Vagina (tissue), 2 donors: ENCODE data around the gene ZNF160.

ENCODE experiments used
- POLR2A ChIP-seq, 2 donors: fragments of 450-650 bp; IDR thresholded peaks; one replicate each; pipeline ENCODE4 v1.6.1; 2017; ENCODE audit warnings: antibody characterized with exemption in 2 of 2, mild to moderate bottlenecking in 2 of 2, moderate library complexity in 2 of 2
- POLR2AphosphoS5 ChIP-seq, 2 donors: sonication (generic); formaldehyde crosslinking; IDR thresholded peaks; one replicate each; pipeline ENCODE4 v1.9.0; 2017; ENCODE audit warnings: antibody characterized with exemption in 2 of 2, mild to moderate bottlenecking in 2 of 2, low read depth in 1 of 2; ENCODE audit not compliant: insufficient read depth in 1 of 2
- TF ChIP-seq, protein P1 (sequence below), 3 experiments: fragments of 450-650 bp in 2 of 3; fragments of 200-600 bp in 1 of 3; sonication (generic) in 1 of 3; IDR thresholded peaks; one replicate each; pipeline ENCODE4 v1.5.1; 2017 to 2019; ENCODE audit warnings: antibody characterized with exemption in 3 of 3, mild to moderate bottlenecking in 2 of 3, moderate library complexity in 2 of 3

DNA sequence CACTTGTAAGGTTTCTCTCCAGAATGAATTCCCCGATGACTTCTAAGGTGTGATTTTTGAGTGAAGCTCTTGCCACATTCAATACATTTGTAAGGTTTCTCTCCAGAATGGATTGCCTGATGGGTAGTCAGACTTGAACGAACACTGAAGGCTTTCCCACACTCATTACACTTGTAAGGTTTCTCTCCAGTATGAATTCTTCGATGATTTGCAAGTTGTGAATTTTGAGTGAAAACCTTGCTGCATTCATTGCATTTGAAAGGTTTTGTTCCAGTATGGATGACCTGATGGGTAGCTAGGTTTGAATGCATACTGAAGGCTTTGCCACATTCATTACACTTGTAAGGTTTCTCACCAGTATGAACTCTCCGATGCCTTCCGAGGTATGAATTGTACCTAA lies 34.4 kb downstream of the ZNF160 start:
- TF ChIP-seq, protein P1, sequence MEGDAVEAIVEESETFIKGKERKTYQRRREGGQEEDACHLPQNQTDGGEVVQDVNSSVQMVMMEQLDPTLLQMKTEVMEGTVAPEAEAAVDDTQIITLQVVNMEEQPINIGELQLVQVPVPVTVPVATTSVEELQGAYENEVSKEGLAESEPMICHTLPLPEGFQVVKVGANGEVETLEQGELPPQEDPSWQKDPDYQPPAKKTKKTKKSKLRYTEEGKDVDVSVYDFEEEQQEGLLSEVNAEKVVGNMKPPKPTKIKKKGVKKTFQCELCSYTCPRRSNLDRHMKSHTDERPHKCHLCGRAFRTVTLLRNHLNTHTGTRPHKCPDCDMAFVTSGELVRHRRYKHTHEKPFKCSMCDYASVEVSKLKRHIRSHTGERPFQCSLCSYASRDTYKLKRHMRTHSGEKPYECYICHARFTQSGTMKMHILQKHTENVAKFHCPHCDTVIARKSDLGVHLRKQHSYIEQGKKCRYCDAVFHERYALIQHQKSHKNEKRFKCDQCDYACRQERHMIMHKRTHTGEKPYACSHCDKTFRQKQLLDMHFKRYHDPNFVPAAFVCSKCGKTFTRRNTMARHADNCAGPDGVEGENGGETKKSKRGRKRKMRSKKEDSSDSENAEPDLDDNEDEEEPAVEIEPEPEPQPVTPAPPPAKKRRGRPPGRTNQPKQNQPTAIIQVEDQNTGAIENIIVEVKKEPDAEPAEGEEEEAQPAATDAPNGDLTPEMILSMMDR (IDR thresholded peaks at IDR 0.05) = no peak
- TF ChIP-seq POLR2AphosphoS5 (IDR thresholded peaks at IDR 0.05; ENCODE audit: insufficient read depth in 1 of 2, low read depth in 1 of 2) = no peak
- TF ChIP-seq POLR2A (IDR thresholded peaks at IDR 0.05) = no peak
